Measurements from ENCODE around the gene SERPINB13. TPM values are rescaled to one million over a fixed set of nuclear protein-coding genes. Genes with fewer than 3 reads are reported as not detected.

SERPINB13 gene
- total RNA-seq, 2 donors from 2014 or later: not detected

DNA sequence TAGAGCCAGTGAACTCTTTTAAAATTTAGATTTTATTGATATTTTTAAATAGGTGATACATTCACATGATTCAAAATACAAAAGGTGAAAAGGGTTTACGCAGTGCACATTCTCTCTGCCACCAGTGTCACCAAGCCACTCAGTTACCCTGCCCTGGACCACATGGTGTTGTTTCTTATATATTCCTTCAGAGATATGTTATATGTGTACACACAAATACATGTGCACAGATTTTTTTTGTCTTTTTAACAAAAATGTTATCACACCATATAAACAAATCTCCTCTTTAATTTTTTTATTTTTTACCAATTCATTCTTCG lies 30.7 kb downstream of the SERPINB13 start:
- no peak for DNase-seq

DNA sequence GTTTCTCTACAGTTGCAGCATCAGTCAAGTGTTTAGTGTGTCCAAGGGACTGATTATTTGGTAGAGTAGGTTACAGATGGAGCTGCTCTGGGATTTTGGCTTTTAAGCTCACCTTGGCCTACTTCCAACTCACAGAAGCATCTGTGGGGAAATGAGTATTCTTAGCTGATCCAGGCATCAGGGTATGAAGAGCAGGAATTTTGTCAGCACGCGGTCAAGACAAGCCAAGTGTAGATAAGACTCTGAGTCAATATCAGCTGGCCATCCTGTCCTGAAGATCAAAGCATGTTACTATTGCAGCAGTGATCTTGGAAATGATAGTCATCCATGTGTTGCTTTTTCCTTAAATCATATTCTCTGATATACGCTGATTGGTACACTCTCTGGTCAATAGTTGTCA lies 32.5 kb downstream of the SERPINB13 start:
- Histone ChIP-seq H3K4me3 (no peak overlapping the region), H3K27ac (no peak overlapping the region), H3K36me3 (replicated peaks in 1 of 2; ENCODE audit: insufficient read depth in 1 of 2, low read depth in 2 of 2) (no peaks in the 10 kb centered on the region), H3K4me1 (no peaks in the 10 kb centered on the region), H3K27me3 (no peaks in the 10 kb centered on the region), H3K9me3 (peaks cover 0 to 7% (median 0%) of the 10 kb centered on the region in 3 donors)
- intact Hi-C loops (cut with DNase I): no loop called here
- ATAC-seq (no peak), DNase-seq (no peak)
- WGBS, 2 donors: 72 to 76% methylated on average over 3 of the region's 3 CpGs
- TF ChIP-seq, protein P1, sequence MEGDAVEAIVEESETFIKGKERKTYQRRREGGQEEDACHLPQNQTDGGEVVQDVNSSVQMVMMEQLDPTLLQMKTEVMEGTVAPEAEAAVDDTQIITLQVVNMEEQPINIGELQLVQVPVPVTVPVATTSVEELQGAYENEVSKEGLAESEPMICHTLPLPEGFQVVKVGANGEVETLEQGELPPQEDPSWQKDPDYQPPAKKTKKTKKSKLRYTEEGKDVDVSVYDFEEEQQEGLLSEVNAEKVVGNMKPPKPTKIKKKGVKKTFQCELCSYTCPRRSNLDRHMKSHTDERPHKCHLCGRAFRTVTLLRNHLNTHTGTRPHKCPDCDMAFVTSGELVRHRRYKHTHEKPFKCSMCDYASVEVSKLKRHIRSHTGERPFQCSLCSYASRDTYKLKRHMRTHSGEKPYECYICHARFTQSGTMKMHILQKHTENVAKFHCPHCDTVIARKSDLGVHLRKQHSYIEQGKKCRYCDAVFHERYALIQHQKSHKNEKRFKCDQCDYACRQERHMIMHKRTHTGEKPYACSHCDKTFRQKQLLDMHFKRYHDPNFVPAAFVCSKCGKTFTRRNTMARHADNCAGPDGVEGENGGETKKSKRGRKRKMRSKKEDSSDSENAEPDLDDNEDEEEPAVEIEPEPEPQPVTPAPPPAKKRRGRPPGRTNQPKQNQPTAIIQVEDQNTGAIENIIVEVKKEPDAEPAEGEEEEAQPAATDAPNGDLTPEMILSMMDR (IDR thresholded peaks at IDR 0.05): no peak
- TF ChIP-seq POLR2A (IDR thresholded peaks at IDR 0.05): no peak

More for the DNA sequence above, 30.7 kb downstream of the SERPINB13 start:
- ATAC-seq: no peak
- no peaks in the 10 kb centered on the region for H3K36me3 ChIP-seq (replicated peaks in 1 of 2; ENCODE audit: insufficient read depth in 1 of 2, low read depth in 2 of 2)
- no peaks in the 10 kb centered on the region for H3K27me3 ChIP-seq
- 89 to 91% methylated on average over 2 of the region's 2 CpGs for WGBS, 2 donors
- intact Hi-C loops (cut with DNase I): no loop called here
- no peaks in the 10 kb centered on the region for H3K9me3 ChIP-seq
- H3K4me1 ChIP-seq: no peaks in the 10 kb centered on the region
- H3K4me3 ChIP-seq: no peak overlapping the region
- no peak overlapping the region for H3K27ac ChIP-seq
- no peak for TF ChIP-seq POLR2A (IDR thresholded peaks at IDR 0.05)
- TF ChIP-seq, protein P1 (IDR thresholded peaks at IDR 0.05): no peak

DNA sequence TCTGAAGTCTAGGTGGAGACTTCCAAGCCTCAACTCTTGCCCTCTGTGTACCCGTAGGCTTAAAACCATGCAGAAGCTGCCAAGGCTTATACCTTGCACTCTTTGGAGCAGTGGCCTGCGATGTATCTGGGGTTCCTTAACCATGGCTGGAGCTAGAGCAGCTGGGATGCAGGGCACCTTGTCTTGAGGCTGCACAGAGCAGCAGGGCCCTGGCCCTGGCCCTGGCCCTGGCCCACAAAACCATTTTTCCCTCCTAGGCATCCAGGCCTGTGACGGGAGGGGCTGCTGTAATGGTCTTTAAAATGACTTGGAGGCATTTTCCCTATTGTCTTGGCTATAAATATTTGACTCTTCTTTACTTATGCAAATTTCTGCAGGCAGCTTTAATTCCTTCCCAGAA lies 37.7 kb downstream of the SERPINB13 start:
- 69 to 84% methylated on average over 3 of the region's 3 CpGs for WGBS, 2 donors
- Histone ChIP-seq H3K27me3 (no peaks in the 10 kb centered on the region), H3K4me3 (no peak overlapping the region), H3K36me3 (replicated peaks in 1 of 2; ENCODE audit: insufficient read depth in 1 of 2, low read depth in 2 of 2) (no peaks in the 10 kb centered on the region), H3K9me3 (peaks cover 0 to 25% (median 0%) of the 10 kb centered on the region in 3 donors), H3K27ac (no peak overlapping the region), H3K4me1 (no peaks in the 10 kb centered on the region)
- DNase-seq: no peak
- TF ChIP-seq, protein P1 (IDR thresholded peaks at IDR 0.05): no peak
- no peak for TF ChIP-seq POLR2A (IDR thresholded peaks at IDR 0.05)
- intact Hi-C loops (cut with DNase I): no loop called here
- no peak for ATAC-seq

DNA sequence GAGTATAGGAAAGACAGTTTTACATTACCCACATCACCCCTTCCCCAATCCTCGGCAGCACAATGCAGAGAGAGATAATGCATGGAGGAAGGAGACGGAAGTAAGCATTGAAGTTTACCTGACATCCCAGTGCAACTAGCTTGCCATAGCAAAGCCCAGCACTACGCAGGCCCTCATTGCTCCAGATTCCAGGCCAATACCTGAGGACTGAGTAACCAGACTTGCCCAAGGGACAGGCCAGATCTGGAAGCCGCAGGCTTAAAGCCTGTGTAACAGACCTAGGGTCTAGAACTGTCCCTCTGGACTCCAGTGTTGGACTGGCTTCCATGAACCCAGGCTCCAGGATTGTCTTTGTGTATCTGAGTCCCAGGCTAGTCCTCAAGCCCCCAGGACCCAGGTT lies 39.3 kb downstream of the SERPINB13 start:
- no peak overlapping the region for H3K27ac ChIP-seq
- H3K9me3 ChIP-seq: peaks cover 0 to 25% (median 0%) of the 10 kb centered on the region in 3 donors
- ATAC-seq: no peak
- 41 to 53% methylated on average over 4 of the region's 4 CpGs for WGBS, 2 donors
- no peaks in the 10 kb centered on the region for H3K4me1 ChIP-seq
- no peaks in the 10 kb centered on the region for H3K27me3 ChIP-seq
- intact Hi-C loops (cut with DNase I): no loop called here
- TF ChIP-seq, protein P1 (IDR thresholded peaks at IDR 0.05): no peak
- TF ChIP-seq POLR2A (IDR thresholded peaks at IDR 0.05): no peak
- no peaks in the 10 kb centered on the region for H3K36me3 ChIP-seq (replicated peaks in 1 of 2; ENCODE audit: insufficient read depth in 1 of 2, low read depth in 2 of 2)
- H3K4me3 ChIP-seq: no peak overlapping the region
- DNase-seq: no peak

DNA sequence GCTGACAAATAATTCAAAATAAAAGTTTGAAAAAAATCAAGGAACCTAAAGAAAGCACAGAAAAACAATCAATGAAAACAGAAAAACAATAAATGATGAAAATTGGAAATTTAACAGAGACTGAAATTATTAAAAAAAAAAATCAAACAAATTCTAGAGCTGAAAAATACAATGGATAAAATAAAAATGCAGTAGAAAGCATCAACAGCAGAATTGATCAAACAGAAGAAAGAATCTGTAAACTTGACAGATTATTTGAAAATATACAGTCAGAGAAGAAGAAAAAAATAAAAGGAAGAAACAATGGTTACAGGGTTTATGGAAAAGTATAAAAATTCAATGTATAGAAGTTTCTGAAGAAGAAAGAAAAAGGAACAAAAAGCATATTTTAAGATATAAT lies 40.7 kb downstream of the SERPINB13 start:
- no peaks in the 10 kb centered on the region for H3K36me3 ChIP-seq (replicated peaks in 1 of 2; ENCODE audit: insufficient read depth in 1 of 2, low read depth in 2 of 2)
- H3K9me3 ChIP-seq: peaks cover 0 to 25% (median 0%) of the 10 kb centered on the region in 3 donors
- DNase-seq: no peak
- H3K27ac ChIP-seq: no peak overlapping the region
- no peak for ATAC-seq
- H3K4me1 ChIP-seq: no peaks in the 10 kb centered on the region
- no peaks in the 10 kb centered on the region for H3K27me3 ChIP-seq
- H3K4me3 ChIP-seq: no peak overlapping the region
- TF ChIP-seq POLR2A (IDR thresholded peaks at IDR 0.05): no peak
- TF ChIP-seq, protein P1 (IDR thresholded peaks at IDR 0.05): no peak
- intact Hi-C loops (cut with DNase I): no loop called here

Measured in body of pancreas (tissue), 4 donors.